Keratinocyte (primary cell): ENCODE measurements around the gene IGF1R. TPM values are rescaled to one million over a fixed set of nuclear protein-coding genes. Genes with fewer than 3 reads are reported as not detected.

Experiments used
- DNase-seq: peaks from one replicate; pipeline ENCODE4 v3.0.0-alpha.2; 2011; ENCODE audit warnings: low read depth, missing footprints, low spot score
- FAIRE-seq: peaks from 2 replicates; lab custom pipeline; 2011; peaks lifted over from hg19 to GRCh38; lab: Jason Lieb, UNC
- H2AFZ ChIP-seq: 2 replicates; pipeline ENCODE4 v1.6.0; 2012; ENCODE audit warnings: low read length, control low read depth, inconsistent platforms; ENCODE audit not compliant: control insufficient read depth
- H3K27ac ChIP-seq: 2 replicates; pipeline ENCODE4 v1.5.1; 2011; ENCODE audit warnings: low read length; ENCODE audit not compliant: control insufficient read depth, insufficient read depth
- H3K27me3 ChIP-seq: 3 replicates; pipeline ENCODE4 v1.6.0; 2011; ENCODE audit warnings: low read length; ENCODE audit not compliant: control insufficient read depth, insufficient read depth; ENCODE audit errors: extremely low read depth
- H3K36me3 ChIP-seq, 2 experiments: 2 replicates in 1 of 2; 3 replicates in 1 of 2; pipeline ENCODE4 v1.5.1; 2011; ENCODE audit warnings: low read length in 2 of 2, mild to moderate bottlenecking in 1 of 2; ENCODE audit not compliant: control insufficient read depth in 2 of 2, insufficient read depth in 2 of 2; ENCODE audit errors: extremely low read depth in 1 of 2
- H3K4me1 ChIP-seq: 3 replicates; pipeline ENCODE4 v1.5.1; 2011; ENCODE audit warnings: low read length; ENCODE audit not compliant: control insufficient read depth, insufficient read depth; ENCODE audit errors: extremely low read depth
- H3K4me2 ChIP-seq: 3 replicates; pipeline ENCODE4 v1.6.0; 2011; ENCODE audit warnings: low read depth, low read length; ENCODE audit not compliant: control insufficient read depth, insufficient read depth; ENCODE audit errors: extremely low read depth
- H3K4me3 ChIP-seq, 3 experiments: fragments of 200-600 bp in 1 of 3; sonication (generic) in 1 of 3; 2 replicates in 2 of 3; 3 replicates in 1 of 3; pipeline ENCODE4 v1.5.1; 2011 to 2016; ENCODE audit warnings: low read length in 3 of 3, mild to moderate bottlenecking in 3 of 3, control low read depth in 2 of 3, inconsistent platforms in 1 of 3, low read depth in 1 of 3, mixed read lengths in 1 of 3, mixed run types in 1 of 3, moderate library complexity in 1 of 3; ENCODE audit not compliant: control insufficient read depth in 2 of 3, insufficient read depth in 2 of 3; ENCODE audit errors: extremely low read depth in 1 of 3
- H3K79me2 ChIP-seq: 2 replicates; pipeline ENCODE4 v1.6.0; 2012; ENCODE audit warnings: low read length; ENCODE audit not compliant: control insufficient read depth, insufficient read depth
- H3K9ac ChIP-seq: 3 replicates; pipeline ENCODE4 v1.6.0; 2011; ENCODE audit warnings: low read length; ENCODE audit not compliant: control insufficient read depth, insufficient read depth; ENCODE audit errors: extremely low read depth
- H3K9me1 ChIP-seq: 3 replicates; pipeline ENCODE4 v1.6.0; 2011; ENCODE audit warnings: low read length; ENCODE audit not compliant: control insufficient read depth, insufficient read depth; ENCODE audit errors: extremely low read depth
- H3K9me3 ChIP-seq: 2 replicates; pipeline ENCODE4 v1.5.1; 2012; ENCODE audit warnings: low read depth, low read length; ENCODE audit not compliant: control insufficient read depth
- H4K20me1 ChIP-seq: 3 replicates; pipeline ENCODE4 v1.6.0; 2011; ENCODE audit warnings: low read length; ENCODE audit not compliant: control insufficient read depth, insufficient read depth; ENCODE audit errors: extremely low read depth
- EZH2 ChIP-seq: IDR thresholded peaks from one replicate; pipeline ENCODE4 v1.6.1; 2012; ENCODE audit warnings: inconsistent platforms, mild to moderate bottlenecking, low read length, moderate library complexity
- dilution Hi-C: fragments of 300-500 bp; cut with MboI; formaldehyde crosslinking; loops from one replicate; pipeline ENCODE4 v1.7.0; 2020; ENCODE audit warnings: low sequenced_read_pairs; ENCODE audit not compliant: extremely low pct_ligation_motif_present
- polyA plus RNA-seq, 5 experiments: library from polyadenylated mRNA; depleted of rRNA in 3 of 5; stranded (reverse) in 3 of 5; stranded (forward) in 1 of 5; unstranded in 1 of 5; fragments of >200 nt; gene quantifications; 1 replicate in 1 of 5; 2 replicates in 3 of 5; 3 replicates in 1 of 5; pipeline versions ENCODE4 v1.2.1 to v1.2.3, GENCODE V29; 2011 to 2012; ENCODE audit warnings: missing spikeins in 2 of 5, low read depth in 1 of 5, low replicate concordance in 1 of 5
- TF ChIP-seq, protein P1 (sequence below), 3 experiments: IDR thresholded peaks in 1 of 3; conservative IDR thresholded peaks in 1 of 3; optimal IDR thresholded peaks in 1 of 3; 2 replicates in 2 of 3; 3 replicates in 1 of 3; pipeline versions ENCODE3 to v1.5.1; 2011; ENCODE audit warnings: low read length in 3 of 3, mild to moderate bottlenecking in 3 of 3, moderate library complexity in 2 of 3, control low read depth in 1 of 3, inconsistent platforms in 1 of 3; ENCODE audit not compliant: insufficient read depth in 2 of 3; ENCODE audit errors: extremely low read depth in 1 of 3

The IGF1R gene
- polyA plus RNA-seq, 1 donor (not counting 4 experiments of a cell fraction or from before 2014, with no cell fraction given): 14.5 TPM

- no peaks in the 10 kb centered on the region for H3K36me3 ChIP-seq
- TF ChIP-seq, protein P1, sequence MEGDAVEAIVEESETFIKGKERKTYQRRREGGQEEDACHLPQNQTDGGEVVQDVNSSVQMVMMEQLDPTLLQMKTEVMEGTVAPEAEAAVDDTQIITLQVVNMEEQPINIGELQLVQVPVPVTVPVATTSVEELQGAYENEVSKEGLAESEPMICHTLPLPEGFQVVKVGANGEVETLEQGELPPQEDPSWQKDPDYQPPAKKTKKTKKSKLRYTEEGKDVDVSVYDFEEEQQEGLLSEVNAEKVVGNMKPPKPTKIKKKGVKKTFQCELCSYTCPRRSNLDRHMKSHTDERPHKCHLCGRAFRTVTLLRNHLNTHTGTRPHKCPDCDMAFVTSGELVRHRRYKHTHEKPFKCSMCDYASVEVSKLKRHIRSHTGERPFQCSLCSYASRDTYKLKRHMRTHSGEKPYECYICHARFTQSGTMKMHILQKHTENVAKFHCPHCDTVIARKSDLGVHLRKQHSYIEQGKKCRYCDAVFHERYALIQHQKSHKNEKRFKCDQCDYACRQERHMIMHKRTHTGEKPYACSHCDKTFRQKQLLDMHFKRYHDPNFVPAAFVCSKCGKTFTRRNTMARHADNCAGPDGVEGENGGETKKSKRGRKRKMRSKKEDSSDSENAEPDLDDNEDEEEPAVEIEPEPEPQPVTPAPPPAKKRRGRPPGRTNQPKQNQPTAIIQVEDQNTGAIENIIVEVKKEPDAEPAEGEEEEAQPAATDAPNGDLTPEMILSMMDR (optimal IDR thresholded peaks at IDR 0.05 in 1 of 3, IDR thresholded peaks at IDR 0.05 in 1 of 3, conservative IDR thresholded peaks at IDR 0.05 in 1 of 3; ENCODE audit: extremely low read depth in 1 of 3, insufficient read depth in 2 of 3, low read length in 3 of 3): peak in 1 of 3 experiments; percentile 19
- no peak for TF ChIP-seq EZH2
- H2AFZ ChIP-seq: no peak overlapping the region
- no peaks in the 10 kb centered on the region for H3K9me3 ChIP-seq
- no peaks in the 10 kb centered on the region for H4K20me1 ChIP-seq
- H3K9ac ChIP-seq: peak overlapping the region; percentile 96
- H3K4me1 ChIP-seq: peaks cover 19% of the 10 kb centered on the region
- no peaks in the 10 kb centered on the region for H3K27me3 ChIP-seq
- peak overlapping the region; percentile 88 to 96 (median 90) for H3K4me3 ChIP-seq
- H3K9me1 ChIP-seq: no peaks in the 10 kb centered on the region
- dilution Hi-C loops: no loop called here
- FAIRE-seq (no peak), DNase-seq (no peak)
- peaks cover 60% of the 10 kb centered on the region for H3K79me2 ChIP-seq
- peak overlapping the region; percentile 93 for H3K4me2 ChIP-seq
- H3K27ac ChIP-seq: peak overlapping the region; percentile 86
Observed at GRCh38 chr15:98649472-98650416, 1.4 kb downstream of the IGF1R start.

- H3K4me2 ChIP-seq: peak overlapping the region; percentile 93
- H2AFZ ChIP-seq: peak overlapping the region; percentile 10
- H3K9me1 ChIP-seq: no peaks in the 10 kb centered on the region
- no peak for TF ChIP-seq EZH2
- TF ChIP-seq, protein P1 (optimal IDR thresholded peaks at IDR 0.05 in 1 of 3, IDR thresholded peaks at IDR 0.05 in 1 of 3, conservative IDR thresholded peaks at IDR 0.05 in 1 of 3; ENCODE audit: extremely low read depth in 1 of 3, insufficient read depth in 2 of 3, low read length in 3 of 3): no peak
- H3K79me2 ChIP-seq: peaks cover 67% of the 10 kb centered on the region
- no peaks in the 10 kb centered on the region for H3K27me3 ChIP-seq
- DNase-seq: no peak
- no peaks in the 10 kb centered on the region for H3K9me3 ChIP-seq
- peaks cover 20% of the 10 kb centered on the region for H3K4me1 ChIP-seq
- H3K36me3 ChIP-seq: no peaks in the 10 kb centered on the region
- peak overlapping the region; percentile 86 for H3K27ac ChIP-seq
- dilution Hi-C loops: no loop called here
- peak overlapping the region; percentile 88 to 96 (median 90) for H3K4me3 ChIP-seq
- FAIRE-seq: no peak
- no peaks in the 10 kb centered on the region for H4K20me1 ChIP-seq
- H3K9ac ChIP-seq: peak overlapping the region; percentile 96
Observed at GRCh38 chr15:98650417-98651035, 2.2 kb downstream of the IGF1R start.
